Left lung (tissue), 10 donors: ENCODE results near the gene EDNRB. TPM values are rescaled to one million over a fixed set of nuclear protein-coding genes. Genes with fewer than 3 reads are reported as not detected.
A peak's percentile ranks its signal among the peaks of the same experiment; 100 is the strongest.

Source experiments
- ATAC-seq: fragments of 200-7000 bp; cut with Tn5 transposase; one replicate; pipeline ENCODE4 v1.9.1; 2020; ENCODE audit warnings: moderate library complexity
- DNase-seq, 4 donors: peaks; one replicate each; pipeline ENCODE4 v3.0.0-alpha.2; 2013 to 2020
- H3K27ac ChIP-seq, 2 donors: fragments of 200-600 bp; sonication (generic) in 1 of 2; one replicate each; pipeline versions ENCODE4 v1.5.0 to v1.8.0; 2020 to 2021
- H3K27me3 ChIP-seq, 2 donors: fragments of 200-600 bp; sonication (generic) in 1 of 2; one replicate each; pipeline versions ENCODE4 v1.5.0 to v1.8.0; 2020 to 2021
- H3K36me3 ChIP-seq, 2 donors: fragments of 200-600 bp; sonication (generic) in 1 of 2; one replicate each; pipeline versions ENCODE4 v1.5.0 to v1.8.0; 2020 to 2021
- H3K4me1 ChIP-seq, 2 donors: fragments of 200-600 bp; one replicate each; pipeline ENCODE4 v1.8.0; 2021
- H3K4me3 ChIP-seq, 2 donors: fragments of 200-600 bp; sonication (generic) in 1 of 2; one replicate each; pipeline versions ENCODE4 v1.5.0 to v1.8.0; 2020 to 2021; ENCODE audit warnings: mild to moderate bottlenecking in 1 of 2
- H3K9me3 ChIP-seq, 2 donors: fragments of 200-600 bp; sonication (generic) in 1 of 2; one replicate each; pipeline versions ENCODE4 v1.5.0 to v1.8.0; 2020 to 2021
- intact Hi-C, 2 donors: fragments of 100-400 bp; cut with DNase I; formaldehyde crosslinking; loops; one replicate each; pipeline versions ENCODE4 v1.11.2 to v1.14.2; 2022
- polyA plus RNA-seq, 6 donors: library from polyadenylated mRNA; unstranded; fragments of 120-200 nt; gene quantifications; one replicate each; pipeline ENCODE4 v1.2.1, GENCODE V29; 2013; ENCODE audit not compliant: insufficient read length in 6 of 6
- total RNA-seq, 2 donors: library from RNA; stranded (reverse); fragmentation: NEBNext Ultra II Directional; extraction: Animal tissue kit (Norgen Biotek cat#: 25700); gene quantifications; one replicate each; pipeline ENCODE4 v1.2.1, GENCODE V29; 2021
- TF ChIP-seq, protein P1 (sequence below), 2 donors: fragments of 200-600 bp; sonication (generic) in 1 of 2; IDR thresholded peaks; one replicate each; pipeline versions ENCODE4 v1.5.0 to v1.8.0; 2021; ENCODE audit warnings: antibody characterized with exemption in 2 of 2
- donor health status: DM: no; HTN: yes; CAD: no.
- donor health status: DM: no; HTN: no; CAD: no.

Gene EDNRB
- total and polyA plus RNA-seq, 8 donors: 58.4 to 142 (median 112) TPM

DNA sequence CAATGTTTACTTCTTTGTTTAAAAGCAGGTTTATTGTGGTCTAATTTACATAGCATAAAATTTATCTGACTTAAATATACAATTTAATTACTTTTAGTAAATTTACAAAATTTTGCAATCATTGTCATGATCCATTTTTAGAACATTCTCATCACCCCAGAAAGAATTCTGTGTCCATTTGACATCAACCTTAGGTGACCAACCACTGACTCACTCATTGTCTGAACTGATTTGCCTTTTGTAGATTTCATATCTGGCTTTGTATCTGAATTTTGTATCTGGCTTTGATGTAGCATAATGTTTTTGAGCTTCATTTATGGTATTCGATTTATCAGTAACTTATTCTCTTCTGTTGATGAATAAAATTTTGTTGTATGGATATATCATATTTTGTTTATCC is 40.4 kb downstream of the EDNRB start:
- DNase-seq: no peak
- Histone ChIP-seq H3K27ac (no peak overlapping the region), H3K36me3 (no peaks in the 10 kb centered on the region), H3K4me3 (no peak overlapping the region), H3K4me1 (peaks cover 0 to 5% of the 10 kb centered on the region in 2 donors), H3K27me3 (no peaks in the 10 kb centered on the region), H3K9me3 (no peaks in the 10 kb centered on the region)
- TF ChIP-seq, protein P1, sequence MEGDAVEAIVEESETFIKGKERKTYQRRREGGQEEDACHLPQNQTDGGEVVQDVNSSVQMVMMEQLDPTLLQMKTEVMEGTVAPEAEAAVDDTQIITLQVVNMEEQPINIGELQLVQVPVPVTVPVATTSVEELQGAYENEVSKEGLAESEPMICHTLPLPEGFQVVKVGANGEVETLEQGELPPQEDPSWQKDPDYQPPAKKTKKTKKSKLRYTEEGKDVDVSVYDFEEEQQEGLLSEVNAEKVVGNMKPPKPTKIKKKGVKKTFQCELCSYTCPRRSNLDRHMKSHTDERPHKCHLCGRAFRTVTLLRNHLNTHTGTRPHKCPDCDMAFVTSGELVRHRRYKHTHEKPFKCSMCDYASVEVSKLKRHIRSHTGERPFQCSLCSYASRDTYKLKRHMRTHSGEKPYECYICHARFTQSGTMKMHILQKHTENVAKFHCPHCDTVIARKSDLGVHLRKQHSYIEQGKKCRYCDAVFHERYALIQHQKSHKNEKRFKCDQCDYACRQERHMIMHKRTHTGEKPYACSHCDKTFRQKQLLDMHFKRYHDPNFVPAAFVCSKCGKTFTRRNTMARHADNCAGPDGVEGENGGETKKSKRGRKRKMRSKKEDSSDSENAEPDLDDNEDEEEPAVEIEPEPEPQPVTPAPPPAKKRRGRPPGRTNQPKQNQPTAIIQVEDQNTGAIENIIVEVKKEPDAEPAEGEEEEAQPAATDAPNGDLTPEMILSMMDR (IDR thresholded peaks at IDR 0.05): no peak
- intact Hi-C loops: no loop called here
- no peak for ATAC-seq

DNA sequence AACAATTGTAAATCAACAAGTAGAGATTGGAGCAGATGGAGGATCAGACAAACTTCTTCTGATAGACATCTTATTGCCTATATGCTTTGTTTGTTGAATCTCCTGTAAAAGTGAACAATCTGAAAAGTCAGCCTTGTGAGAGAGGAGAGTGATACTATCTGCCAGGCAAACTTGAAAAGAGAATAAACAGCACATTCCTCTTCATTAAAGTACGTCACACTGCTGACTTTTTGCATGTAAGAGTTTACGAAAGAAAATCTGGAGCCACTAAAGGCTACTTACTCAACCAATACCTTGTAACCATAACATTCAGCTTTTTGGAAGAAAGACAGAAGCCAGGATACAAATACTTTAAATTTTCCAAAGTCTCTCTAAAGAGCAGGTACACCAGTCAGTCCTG is 42.5 kb downstream of the EDNRB start:
- ATAC-seq (peak; percentile 33), DNase-seq (no peak)
- Histone ChIP-seq H3K36me3 (no peaks in the 10 kb centered on the region), H3K4me3 (no peak overlapping the region), H3K27ac (peak overlapping the region in 1 of 2 donors; percentile 7), H3K9me3 (no peaks in the 10 kb centered on the region), H3K27me3 (no peaks in the 10 kb centered on the region), H3K4me1 (no peaks in the 10 kb centered on the region)
- intact Hi-C loops: no loop called here
- TF ChIP-seq, protein P1 (IDR thresholded peaks at IDR 0.05): no peak

DNA sequence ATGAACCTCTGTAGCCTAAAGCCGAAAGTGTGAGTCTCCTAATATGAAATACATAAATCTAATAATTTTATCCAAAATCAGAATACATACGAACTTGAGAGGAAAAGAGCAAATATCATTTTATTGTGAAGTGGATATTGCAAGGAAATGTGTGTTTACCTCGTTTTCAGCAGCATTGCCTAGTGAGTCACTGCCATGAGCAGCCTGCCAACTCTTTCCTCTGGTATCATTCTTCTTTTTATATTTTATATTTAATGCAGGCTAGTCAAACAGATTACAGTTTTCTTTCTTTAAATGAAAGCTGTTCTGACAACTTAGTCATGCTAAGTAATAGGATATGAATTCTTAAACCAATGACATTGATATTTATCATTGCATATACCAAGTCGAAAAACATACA is 44.2 kb downstream of the EDNRB start:
- TF ChIP-seq, protein P1 (IDR thresholded peaks at IDR 0.05): no peak
- ATAC-seq: peak; percentile 57

DNA sequence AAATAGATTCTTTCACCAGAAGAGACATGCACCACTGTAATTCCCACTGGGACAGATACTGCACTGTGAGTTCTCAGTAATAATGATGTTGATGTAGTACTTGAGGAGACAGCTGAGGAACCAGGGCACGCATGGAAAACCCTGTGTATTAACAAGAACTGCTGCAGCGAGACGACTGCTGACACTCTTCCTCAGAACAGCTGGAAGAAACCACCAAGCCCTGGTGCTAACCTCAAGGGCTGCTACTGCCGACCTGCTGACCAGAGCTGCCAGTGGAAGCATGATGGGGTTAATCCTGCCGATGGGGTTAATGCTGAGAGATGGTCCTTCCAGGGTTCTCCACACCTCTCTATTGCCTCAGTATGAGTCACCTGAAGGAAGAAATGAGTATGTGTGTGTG is 45.6 kb downstream of the EDNRB start:
- ATAC-seq (no peak), DNase-seq (no peak)
- intact Hi-C loops: no loop called here

More for the DNA sequence above, 44.2 kb downstream of the EDNRB start:
- H3K9me3 ChIP-seq: no peaks in the 10 kb centered on the region
- H3K4me1 ChIP-seq: no peaks in the 10 kb centered on the region
- DNase-seq: no peak
- H3K36me3 ChIP-seq: no peaks in the 10 kb centered on the region
- intact Hi-C loops: no loop called here
- H3K27ac ChIP-seq: no peak overlapping the region
- H3K27me3 ChIP-seq: no peaks in the 10 kb centered on the region
- H3K4me3 ChIP-seq: no peak overlapping the region

DNA sequence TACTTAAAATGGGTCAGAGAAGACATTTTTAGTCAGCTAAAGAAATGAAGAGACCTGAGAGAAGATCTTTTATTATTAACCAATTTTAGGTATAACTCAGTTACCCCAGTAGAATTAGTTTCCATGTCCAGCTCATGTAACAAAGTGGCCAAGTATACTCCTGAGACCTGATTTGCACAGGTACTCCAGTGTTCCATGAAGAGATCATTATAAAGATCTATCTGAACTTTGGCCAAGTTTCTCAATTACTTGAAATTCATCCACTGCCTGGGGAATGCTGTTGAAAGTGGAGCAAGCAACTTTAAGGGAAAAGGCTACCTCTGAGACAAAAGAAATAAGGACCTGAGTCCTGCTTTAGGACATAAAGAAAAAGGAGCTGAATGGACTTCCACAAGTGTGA is 47.0 kb downstream of the EDNRB start:
- ATAC-seq (peak; percentile 70), DNase-seq (no peak)
- H3K27me3 ChIP-seq: no peaks in the 10 kb centered on the region
- no peaks in the 10 kb centered on the region for H3K9me3 ChIP-seq
- H3K27ac ChIP-seq: no peak overlapping the region
- TF ChIP-seq, protein P1 (IDR thresholded peaks at IDR 0.05): no peak
- intact Hi-C loops: no loop called here
- H3K4me3 ChIP-seq: no peak overlapping the region
- no peaks in the 10 kb centered on the region for H3K36me3 ChIP-seq
- H3K4me1 ChIP-seq: no peaks in the 10 kb centered on the region

More for the DNA sequence above, 45.6 kb downstream of the EDNRB start:
- Histone ChIP-seq H3K27me3 (no peaks in the 10 kb centered on the region), H3K27ac (no peak overlapping the region), H3K9me3 (no peaks in the 10 kb centered on the region), H3K4me1 (no peaks in the 10 kb centered on the region), H3K4me3 (no peak overlapping the region), H3K36me3 (no peaks in the 10 kb centered on the region)
- TF ChIP-seq, protein P1 (IDR thresholded peaks at IDR 0.05): no peak
